ENCODE results near the gene VPS33A.

The VPS33A gene

DNA sequence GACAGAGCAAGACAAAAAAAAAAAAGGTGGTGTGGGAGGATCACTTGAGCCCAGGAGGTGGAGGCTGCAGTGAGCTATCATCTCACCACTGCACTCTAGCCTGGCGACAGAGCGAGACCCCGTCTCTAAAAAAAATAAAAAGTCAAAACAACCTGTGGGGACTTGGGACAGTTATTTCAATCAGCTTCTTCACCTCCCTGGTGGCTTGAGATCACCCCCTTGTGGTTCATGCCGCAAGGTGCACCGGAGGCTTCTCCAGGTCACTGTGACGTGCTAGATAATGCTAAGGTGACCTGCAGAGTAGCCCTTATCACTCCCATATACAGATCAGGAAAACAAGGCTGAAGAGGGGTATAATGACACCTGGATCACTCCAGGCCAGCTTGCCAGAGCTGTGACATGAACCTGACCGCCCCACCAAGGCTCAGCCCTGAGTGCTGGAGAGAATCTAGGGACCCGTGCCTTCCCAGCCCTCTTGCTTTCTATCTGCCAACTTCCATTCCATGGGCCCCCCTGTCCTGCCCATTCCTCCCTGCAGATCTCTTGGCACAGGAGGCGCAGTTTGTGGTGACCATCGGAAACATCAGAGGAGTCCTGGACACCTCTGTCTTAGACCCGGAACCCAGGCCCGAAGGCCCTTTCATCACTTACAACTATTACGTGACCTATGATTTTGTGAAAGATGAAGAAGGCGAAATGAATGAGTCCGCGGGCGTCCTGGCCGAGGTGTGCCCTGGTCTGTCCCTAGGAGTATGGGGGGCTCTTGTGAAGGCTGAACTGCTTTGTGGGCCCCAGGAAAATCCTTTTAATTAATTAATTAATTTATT, 75.2 kb downstream of the VPS33A start:
- DNase-seq (ENCODE audit: low read depth) = peak; percentile 78
- peak; percentile 91 for TF ChIP-seq CTCF (IDR thresholded peaks at IDR 0.05; ENCODE audit: insufficient read depth, low read depth, low read length, missing control alignments)
- no peak overlapping the region for H3K4me3 ChIP-seq (ENCODE audit: low read depth, low read length)

DNA sequence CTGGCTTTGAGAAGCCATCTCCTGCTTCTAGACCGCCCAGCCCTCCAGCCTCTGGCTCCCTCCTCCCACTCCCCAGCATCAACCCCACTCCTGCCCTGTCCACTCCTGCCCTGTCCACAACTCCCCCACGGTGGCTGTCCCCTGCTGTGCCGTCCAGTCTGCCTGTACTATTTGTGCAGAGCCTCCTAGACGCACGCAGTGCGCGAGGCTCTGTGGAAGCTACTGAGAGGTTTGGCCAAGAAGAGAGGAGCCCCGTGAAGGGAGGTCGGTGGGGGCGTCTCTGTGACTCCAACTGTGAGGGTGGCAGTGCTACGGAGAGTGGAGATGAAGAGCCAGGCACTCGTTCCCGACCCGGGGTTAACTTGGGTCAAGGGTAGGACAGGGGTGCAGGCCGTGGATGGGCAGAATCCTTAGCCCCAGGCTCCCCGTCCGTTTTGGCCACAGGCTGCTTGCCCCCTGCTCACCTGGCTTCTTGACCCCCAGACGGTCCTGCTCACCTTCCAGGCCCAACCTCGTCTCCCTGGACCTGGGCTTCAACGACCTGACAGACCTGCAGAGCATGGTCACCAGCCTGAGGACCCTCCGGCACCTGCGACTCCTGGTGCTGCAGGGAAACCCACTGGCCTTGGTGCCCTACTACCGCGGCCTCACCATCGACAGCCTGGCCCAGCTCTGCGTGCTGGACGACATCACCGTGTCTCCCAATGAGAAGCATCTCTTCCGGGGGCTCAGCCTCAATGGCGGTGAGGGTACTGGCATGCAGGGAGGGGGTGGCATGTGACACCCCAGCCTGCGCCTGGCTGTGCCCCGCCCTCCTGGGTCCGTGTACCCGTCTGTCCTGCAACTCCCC, 76.4 kb downstream of the VPS33A start:
- no peak for TF ChIP-seq CTCF (IDR thresholded peaks at IDR 0.05; ENCODE audit: insufficient read depth, low read depth, low read length, missing control alignments)
- H3K4me3 ChIP-seq (ENCODE audit: low read depth, low read length) = no peak overlapping the region
- DNase-seq (ENCODE audit: low read depth) = no peak

GRCh38 chr12:122187466-122187865, 78.8 kb downstream of the VPS33A start:
- DNase-seq (ENCODE audit: low read depth) = no peak
- H3K4me3 ChIP-seq (ENCODE audit: low read depth, low read length) = no peak overlapping the region
- TF ChIP-seq CTCF (IDR thresholded peaks at IDR 0.05; ENCODE audit: insufficient read depth, low read depth, low read length, missing control alignments) = no peak

- no peak overlapping the region for H3K4me3 ChIP-seq (ENCODE audit: low read depth, low read length)
- TF ChIP-seq CTCF (IDR thresholded peaks at IDR 0.05; ENCODE audit: insufficient read depth, low read depth, low read length, missing control alignments) = no peak
- no peak for DNase-seq (ENCODE audit: low read depth)
Observed at GRCh38 chr12:122185494-122186082, 80.7 kb downstream of the VPS33A start.

GRCh38 chr12:122185079-122185478, 81.2 kb downstream of the VPS33A start:
- H3K4me3 ChIP-seq (ENCODE audit: low read depth, low read length) = no peak overlapping the region
- TF ChIP-seq CTCF (IDR thresholded peaks at IDR 0.05; ENCODE audit: insufficient read depth, low read depth, low read length, missing control alignments) = no peak
- DNase-seq (ENCODE audit: low read depth) = no peak

GRCh38 chr12:122184517-122184916, 81.8 kb downstream of the VPS33A start:
- DNase-seq (ENCODE audit: low read depth) = peak; percentile 36
- no peak for TF ChIP-seq CTCF (IDR thresholded peaks at IDR 0.05; ENCODE audit: insufficient read depth, low read depth, low read length, missing control alignments)
- H3K4me3 ChIP-seq (ENCODE audit: low read depth, low read length) = no peak overlapping the region

All from GM12865 (cell line).